NCI-H1105 treated with DMSO at 0.1 percent for 48 hours (cell line): ENCODE data around the gene ALG1L2.
"Not testable (repeated sequence)": the region's sequence is repeated elsewhere in the genome, so short reads cannot be mapped to it uniquely, and the experiment has no call there.

Experiments used
- DNase-seq: peaks from one replicate; lab custom pipeline; 2025; lab: John Stamatoyannopoulos, UW

The ALG1L2 gene

DNA sequence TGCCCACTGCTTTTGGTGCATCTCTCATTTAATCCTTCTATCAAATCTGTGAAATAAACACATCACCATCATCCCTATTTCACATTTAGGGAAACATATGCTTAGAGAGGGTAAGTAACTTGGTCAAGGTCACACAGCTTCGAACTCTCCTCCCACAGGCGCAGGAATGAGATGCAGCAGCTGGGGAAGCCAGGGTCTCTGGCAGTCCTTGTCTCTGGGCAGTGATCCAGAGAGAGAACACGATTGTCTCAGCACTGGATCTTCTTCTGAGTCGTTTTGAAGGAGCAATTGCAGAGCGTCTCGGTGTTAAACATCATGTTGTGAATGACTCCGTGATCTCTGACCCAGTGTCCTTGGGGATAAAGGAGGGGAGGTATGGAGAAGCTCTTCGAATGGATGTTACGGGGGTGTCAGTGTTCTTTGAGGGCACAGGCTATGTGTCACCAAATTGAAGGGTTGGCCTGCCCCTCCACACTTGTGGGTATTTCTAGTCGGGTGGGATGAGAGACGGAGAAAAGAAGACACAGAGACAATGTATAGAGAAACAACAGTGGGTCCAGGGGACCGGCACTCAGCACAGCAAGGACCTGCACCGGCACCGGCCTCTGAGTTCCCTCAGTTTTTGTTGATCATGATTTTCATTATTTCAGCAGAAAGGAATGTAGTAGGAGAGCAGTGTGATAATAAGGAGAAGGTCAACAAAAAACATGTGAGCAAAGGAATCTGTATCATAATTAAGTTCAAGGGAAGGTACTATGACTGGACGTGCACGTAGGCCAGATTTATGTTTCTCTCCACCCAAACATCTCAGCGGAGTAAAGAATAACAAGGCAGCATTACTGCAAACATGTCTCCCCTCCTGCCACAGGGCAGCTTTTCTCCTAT lies 41.5 kb downstream of the ALG1L2 start:
- DNase-seq = not testable (repeated sequence)

DNA sequence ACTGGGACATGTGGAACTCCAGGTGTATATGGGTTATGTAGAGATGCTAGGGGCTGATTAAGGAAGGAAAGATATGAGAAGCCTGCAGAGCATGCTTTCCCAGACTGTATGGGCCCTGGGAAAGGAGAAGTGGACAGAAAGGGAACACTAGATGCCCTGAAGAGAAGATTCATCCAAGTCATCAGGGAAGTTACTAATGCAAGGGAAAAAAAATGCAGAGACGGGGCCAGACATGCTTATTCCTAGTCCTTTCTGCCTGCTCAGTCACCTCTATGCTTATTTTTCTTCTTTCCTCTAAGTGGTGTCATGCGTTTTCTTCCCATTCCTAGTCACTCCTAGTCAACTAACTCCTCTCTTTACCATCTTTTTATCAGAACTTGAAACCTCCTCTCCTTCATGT lies 43.8 kb downstream of the ALG1L2 start:
- not testable (repeated sequence) for DNase-seq

DNA sequence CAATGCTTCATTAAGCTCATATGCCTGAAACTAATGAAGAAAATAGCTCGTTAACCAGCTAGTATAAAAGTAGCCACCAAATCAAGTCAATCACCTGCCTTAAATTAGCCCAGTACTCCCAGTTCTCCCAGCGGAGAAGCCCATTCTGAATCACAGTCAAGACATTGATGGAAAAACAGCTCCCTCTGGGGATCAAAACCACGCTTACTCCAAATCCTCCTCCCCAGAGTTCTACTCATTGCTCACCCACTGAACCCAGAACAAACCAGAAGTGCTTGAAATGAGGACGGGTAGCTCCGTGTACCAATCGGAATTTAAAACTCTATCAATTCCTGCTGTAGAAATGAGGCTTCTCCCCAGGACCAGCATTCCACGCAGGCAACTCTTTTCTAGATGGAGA lies 54.7 kb downstream of the ALG1L2 start:
- DNase-seq = not testable (repeated sequence)

DNA sequence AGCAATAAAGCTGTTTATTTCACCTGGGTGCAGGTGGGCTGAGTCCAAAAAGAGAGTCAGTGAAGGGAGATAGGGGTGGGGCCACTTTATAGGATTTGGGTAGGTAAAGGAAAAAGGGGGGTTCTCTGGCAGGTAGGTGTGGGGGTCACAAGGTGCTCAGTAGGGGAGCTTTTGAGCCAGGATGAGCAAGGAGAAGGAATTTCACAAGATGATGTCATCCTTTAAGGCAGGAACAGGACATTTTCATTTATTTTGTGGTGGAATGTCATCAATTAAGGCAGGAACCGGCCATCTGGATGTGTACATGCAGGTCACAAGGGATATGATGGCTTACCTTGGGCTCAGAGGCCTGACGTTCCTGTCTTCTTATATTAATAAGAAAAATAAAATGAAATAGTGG lies 56.1 kb downstream of the ALG1L2 start:
- not testable (repeated sequence) for DNase-seq

DNA sequence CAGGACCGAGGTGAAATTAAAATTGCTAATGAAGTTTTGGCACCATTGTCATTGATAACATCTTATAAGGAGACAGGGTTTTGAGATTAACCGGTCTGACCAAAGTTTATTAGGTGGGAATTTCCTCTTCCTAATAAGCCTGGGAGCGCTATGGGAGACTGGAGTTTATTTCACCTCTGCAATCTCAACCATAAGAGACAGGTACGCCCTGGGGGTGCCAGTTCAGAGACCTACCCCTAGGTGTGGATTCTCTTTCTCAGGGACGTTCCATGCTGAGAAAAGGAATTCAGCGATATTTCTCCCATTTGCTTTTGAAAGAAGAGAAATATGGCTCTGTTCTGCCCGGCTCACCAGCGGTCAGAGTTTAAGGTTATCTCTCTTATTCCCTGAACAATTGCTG lies 57.4 kb downstream of the ALG1L2 start:
- not testable (repeated sequence) for DNase-seq

DNA sequence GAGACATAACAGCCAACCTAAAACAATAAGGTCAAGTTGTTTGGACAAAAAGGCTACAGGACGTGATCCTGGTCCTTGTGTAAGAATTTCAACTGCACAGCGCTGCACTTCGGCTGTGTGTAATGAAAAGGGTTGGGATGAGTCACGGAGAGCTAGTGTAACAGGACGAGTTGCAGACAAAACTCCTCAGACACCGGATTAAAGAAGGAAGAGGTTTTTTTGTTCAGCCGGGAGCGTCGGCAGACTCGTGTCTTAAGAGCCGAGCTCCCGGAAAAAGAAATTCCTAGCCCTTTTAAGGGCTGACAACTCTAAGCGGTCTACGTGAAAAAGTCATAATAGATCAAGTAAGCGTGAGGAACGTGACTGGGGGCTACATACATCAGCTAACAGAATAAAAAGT lies 59.1 kb downstream of the ALG1L2 start:
- DNase-seq = not testable (repeated sequence)

DNA sequence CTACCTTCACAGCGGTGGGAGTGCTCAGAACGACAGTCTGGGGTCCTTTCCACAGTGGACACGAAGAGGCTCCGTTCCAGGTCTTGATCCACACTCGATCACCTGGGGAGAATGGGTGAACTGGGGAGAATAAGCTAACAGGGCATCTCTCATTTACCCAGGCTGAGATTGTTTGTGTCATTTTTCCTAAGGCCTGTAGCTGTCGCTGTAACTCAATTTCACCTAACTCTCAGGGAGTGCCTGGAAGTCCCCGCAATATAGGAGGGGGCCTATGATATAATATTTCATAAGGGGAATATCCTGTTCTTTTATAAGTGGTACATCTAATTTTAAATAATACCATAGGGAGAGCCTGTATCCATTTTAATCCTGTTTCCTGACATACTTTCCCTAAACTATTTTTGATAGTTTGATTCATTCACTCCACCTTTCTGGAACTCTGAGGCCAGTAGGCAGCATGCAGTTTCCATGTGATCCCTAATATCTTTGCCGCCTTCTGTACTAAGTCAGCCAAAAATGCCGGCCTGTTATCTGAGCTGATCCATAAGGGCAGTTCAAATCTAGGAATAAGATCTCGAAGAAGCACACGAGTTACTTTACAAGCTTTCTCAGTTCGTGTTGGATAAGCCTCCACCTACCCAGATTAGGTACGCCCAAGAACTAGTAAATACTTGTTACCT lies 62.2 kb downstream of the ALG1L2 start:
- DNase-seq = not testable (repeated sequence)

DNA sequence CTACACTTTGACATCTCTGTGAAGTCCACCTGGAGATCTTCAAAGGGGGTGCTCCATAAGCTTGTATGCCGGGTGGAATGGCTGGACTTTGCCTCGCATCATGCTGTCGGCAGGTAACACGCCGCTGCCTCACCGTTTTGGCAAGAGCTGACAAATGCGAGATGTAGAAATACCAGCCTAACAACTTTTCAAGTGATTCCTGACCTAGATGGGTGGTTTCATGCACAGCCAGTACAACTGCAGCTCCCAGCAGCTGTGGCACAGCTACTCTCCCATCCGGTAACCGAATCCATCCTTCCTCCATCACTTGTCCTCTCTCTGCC lies 62.7 kb downstream of the ALG1L2 start:
- DNase-seq = not testable (repeated sequence)

DNA sequence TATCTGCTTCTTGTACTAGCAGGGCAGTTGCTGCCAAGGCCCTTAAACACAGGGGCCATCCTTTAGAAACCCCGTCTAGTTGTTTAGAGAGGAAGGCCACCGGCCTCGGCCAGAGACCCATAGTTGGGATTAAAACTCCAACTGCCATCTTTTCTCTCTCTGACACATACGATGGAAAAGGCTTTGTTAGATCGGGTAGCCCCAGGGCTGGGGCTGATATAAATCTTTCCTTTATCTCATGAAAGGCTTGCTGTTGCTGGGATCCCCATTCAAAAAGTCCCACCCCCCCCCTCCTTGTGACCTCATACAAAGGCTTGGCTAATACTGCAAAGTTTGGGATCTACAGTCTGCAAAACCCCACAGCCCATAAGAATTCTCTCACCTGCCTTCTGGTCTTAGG lies 63.8 kb downstream of the ALG1L2 start:
- DNase-seq = not testable (repeated sequence)

DNA sequence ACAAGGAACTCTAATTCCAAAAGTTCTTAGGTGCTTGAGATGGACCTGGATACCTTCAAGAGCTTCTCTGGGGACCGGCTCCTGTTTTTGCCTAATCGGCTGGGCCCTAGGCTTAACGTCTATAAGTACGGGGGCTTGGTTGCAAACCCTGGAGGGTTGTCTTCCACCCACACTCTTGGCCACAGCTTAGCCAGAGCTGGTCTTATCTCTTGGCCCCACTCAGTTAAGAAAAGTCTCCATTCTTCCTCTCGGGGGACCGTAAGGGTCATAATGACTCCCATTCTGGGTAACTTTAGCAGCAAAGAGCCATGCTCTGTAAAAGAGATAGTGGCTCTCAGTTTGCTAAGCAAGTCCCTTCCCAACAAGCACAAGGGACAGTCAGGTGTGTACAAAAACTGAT lies 64.8 kb downstream of the ALG1L2 start:
- not testable (repeated sequence) for DNase-seq
